ENCODE results near the gene FAM156A.

- TF ChIP-seq ARNT (IDR thresholded peaks at IDR 0.05) = no peak
- TF ChIP-seq TARDBP (IDR thresholded peaks at IDR 0.05) = no peak
- TF ChIP-seq SP1 (IDR thresholded peaks at IDR 0.05) = no peak
- no peak for TF ChIP-seq HDGF (IDR thresholded peaks at IDR 0.05; ENCODE audit: borderline replicate concordance)
- no peak for TF ChIP-seq FOXA1 (IDR thresholded peaks at IDR 0.05)
- TF ChIP-seq NFRKB (IDR thresholded peaks at IDR 0.05) = no peak
- no peak for TF ChIP-seq FOXM1 (IDR thresholded peaks at IDR 0.05; ENCODE audit: borderline replicate concordance)
- TF ChIP-seq ELF4 (IDR thresholded peaks at IDR 0.05) = no peak
- no peak for TF ChIP-seq BHLHE40 (IDR thresholded peaks at IDR 0.05; ENCODE audit: borderline replicate concordance)
- no peak for TF ChIP-seq FOXK2 (IDR thresholded peaks at IDR 0.05)
- no peak for TF ChIP-seq ZNF384 (IDR thresholded peaks at IDR 0.05)
Observed at GRCh38 chrX:52979993-52980392, 21.7 kb upstream of the FAM156A start.

Data from HEK293T (cell line).